Measurements from ENCODE around the gene TRIOBP.

Gene TRIOBP

DNA sequence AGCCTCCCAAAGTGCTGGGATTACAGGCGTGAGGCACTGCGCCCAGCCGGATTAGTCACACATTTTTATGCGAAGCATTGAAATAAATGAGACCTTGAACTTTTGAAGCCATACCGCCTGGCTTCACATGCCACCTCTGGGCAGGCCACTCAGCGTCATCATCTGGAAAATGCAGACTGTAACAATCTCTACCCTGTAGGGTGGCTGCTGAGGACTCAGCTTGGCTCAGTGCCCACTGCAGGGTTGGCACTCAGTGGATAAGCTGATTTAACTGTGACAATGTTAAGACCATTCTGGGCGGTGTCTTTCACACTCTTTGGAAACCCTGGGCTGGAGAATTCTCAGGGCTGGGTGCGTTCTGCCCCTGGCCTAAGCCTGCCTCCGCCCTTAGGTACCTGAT is 48.9 kb upstream of the TRIOBP start:
- no peak overlapping the region for H3K4me3 ChIP-seq (ENCODE audit: low read depth, low read length)
- POLR2A ChIA-PET, result interaction anchor here (0.7 to 2.7 kb wide), 2 partner anchors 10 to 28 kb away, joined by 4 to 18 read pairs; partner anchors contain the start of gene PDXP
- no peaks in the 10 kb centered on the region for H3K9me3 ChIP-seq (ENCODE audit: control insufficient read depth, insufficient read depth, low read depth, low read length)
- no peak overlapping the region for H3K27ac ChIP-seq (ENCODE audit: extremely low read depth, low read depth, low read length)
- H3K4me1 ChIP-seq (ENCODE audit: control insufficient read depth, insufficient read depth, low read length), result no peaks in the 10 kb centered on the region
- CTCF ChIA-PET, result interaction anchor here (1.0 to 1.6 kb wide), 4 partner anchors 10 to 109 kb away, joined by 4 to 6 read pairs (median 4); partner anchors contain the start of gene PDXP
- H3K36me3 ChIP-seq (ENCODE audit: control insufficient read depth in 2 of 2, insufficient read depth in 1 of 2, low read length in 2 of 2), result peaks cover 11 to 86% of the 10 kb centered on the region in 2 experiments; a peak in 2 of 3 replicates
- TF ChIP-seq MEIS1 (CRISPR knock-in tag; IDR thresholded peaks at IDR 0.05; ENCODE audit: borderline replicate concordance), result no peak
- peak; percentile 38; the same call in 1 of the 2 replicates for TF ChIP-seq SP7 (tag by site-specific recombination; IDR thresholded peaks at IDR 0.05)
- TF ChIP-seq, protein P1, sequence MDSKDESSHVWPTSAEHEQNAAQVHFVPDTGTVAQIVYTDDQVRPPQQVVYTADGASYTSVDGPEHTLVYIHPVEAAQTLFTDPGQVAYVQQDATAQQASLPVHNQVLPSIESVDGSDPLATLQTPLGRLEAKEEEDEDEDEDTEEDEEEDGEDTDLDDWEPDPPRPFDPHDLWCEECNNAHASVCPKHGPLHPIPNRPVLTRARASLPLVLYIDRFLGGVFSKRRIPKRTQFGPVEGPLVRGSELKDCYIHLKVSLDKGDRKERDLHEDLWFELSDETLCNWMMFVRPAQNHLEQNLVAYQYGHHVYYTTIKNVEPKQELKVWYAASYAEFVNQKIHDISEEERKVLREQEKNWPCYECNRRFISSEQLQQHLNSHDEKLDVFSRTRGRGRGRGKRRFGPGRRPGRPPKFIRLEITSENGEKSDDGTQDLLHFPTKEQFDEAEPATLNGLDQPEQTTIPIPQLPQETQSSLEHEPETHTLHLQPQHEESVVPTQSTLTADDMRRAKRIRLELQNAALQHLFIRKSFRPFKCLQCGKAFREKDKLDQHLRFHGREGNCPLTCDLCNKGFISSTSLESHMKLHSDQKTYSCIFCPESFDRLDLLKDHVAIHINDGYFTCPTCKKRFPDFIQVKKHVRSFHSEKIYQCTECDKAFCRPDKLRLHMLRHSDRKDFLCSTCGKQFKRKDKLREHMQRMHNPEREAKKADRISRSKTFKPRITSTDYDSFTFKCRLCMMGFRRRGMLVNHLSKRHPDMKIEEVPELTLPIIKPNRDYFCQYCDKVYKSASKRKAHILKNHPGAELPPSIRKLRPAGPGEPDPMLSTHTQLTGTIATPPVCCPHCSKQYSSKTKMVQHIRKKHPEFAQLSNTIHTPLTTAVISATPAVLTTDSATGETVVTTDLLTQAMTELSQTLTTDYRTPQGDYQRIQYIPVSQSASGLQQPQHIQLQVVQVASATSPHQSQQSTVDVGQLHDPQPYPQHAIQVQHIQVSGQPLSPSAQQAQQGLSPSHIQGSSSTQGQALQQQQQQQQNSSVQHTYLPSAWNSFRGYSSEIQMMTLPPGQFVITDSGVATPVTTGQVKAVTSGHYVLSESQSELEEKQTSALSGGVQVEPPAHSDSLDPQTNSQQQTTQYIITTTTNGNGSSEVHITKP (tag by site-specific recombination; IDR thresholded peaks at IDR 0.05), result 0 out of 2 replicates have a peak, but pooled peaks have one; percentile 10
- TF ChIP-seq ZNF600 (tag by site-specific recombination; IDR thresholded peaks at IDR 0.05), result 0 out of 2 replicates have a peak, but pooled peaks have one; percentile 29
- no peak for TF ChIP-seq PBX3 (CRISPR knock-in tag; IDR thresholded peaks at IDR 0.05)
- peak; percentile 46 for TF ChIP-seq KLF1 (tag by site-specific recombination; IDR thresholded peaks at IDR 0.05)

DNA sequence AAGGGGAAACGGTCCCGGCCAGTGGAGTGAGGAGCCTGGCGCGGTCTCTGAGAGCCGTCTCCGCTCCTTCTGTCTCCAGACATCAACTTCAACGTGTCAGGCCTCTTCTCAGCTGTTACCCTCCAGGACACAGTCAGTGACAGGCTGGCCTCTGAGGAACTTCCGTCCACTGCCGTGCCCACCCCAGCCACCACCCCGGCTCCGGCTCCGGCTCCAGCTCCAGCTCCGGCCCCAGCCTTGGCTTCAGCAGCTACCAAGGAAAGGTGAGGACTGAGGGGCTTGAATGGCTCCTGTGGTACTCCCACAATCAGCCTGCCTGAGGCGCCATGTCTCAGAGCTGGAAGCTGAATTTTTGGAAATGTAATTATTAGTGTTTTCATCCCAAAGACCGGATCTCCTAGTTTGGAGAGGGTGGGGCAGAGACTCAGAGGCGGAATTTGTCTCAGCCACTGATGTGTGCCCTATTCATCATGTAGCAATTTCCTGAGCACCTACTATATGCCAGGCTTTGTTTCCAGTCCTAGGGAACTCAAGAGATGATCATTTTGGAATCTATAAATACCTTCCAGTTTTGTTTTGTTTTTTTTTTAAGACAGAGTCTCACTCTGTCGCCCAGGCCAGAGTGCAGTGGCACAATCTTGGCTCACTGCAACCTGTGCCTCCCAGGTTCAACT is 46.2 kb upstream of the TRIOBP start:
- Histone ChIP-seq H3K36me3 (ENCODE audit: control insufficient read depth in 2 of 2, insufficient read depth in 1 of 2, low read length in 2 of 2) (peaks cover 11 to 75% of the 10 kb centered on the region in 2 experiments; a peak in 2 of 3 replicates), H3K27ac (ENCODE audit: extremely low read depth, low read depth, low read length) (no peak overlapping the region), H3K9me3 (ENCODE audit: control insufficient read depth, insufficient read depth, low read depth, low read length) (no peaks in the 10 kb centered on the region), H3K4me3 (ENCODE audit: low read depth, low read length) (no peak overlapping the region), H3K4me1 (ENCODE audit: control insufficient read depth, insufficient read depth, low read length) (no peaks in the 10 kb centered on the region)
- POLR2A ChIA-PET, result interaction anchor here (1.8 kb wide), 1 partner anchor 10 kb away, joined by 5 read pairs; no protein-coding TSS in a partner anchor
- CTCF ChIA-PET, result interaction anchor here (0.7 to 1.3 kb wide), 3 partner anchors 24 to 49 kb away, joined by 3 read pairs; no protein-coding TSS in a partner anchor
- TF ChIP-seq ZNF776 (tag by site-specific recombination; IDR thresholded peaks at IDR 0.05; ENCODE audit: borderline replicate concordance) (no peak), ZNF664 (tag by site-specific recombination; IDR thresholded peaks at IDR 0.05) (peak; percentile 76; the same call in 1 of the 2 replicates), ZBTB6 (tag by site-specific recombination; IDR thresholded peaks at IDR 0.05) (peak; percentile 84)

DNA sequence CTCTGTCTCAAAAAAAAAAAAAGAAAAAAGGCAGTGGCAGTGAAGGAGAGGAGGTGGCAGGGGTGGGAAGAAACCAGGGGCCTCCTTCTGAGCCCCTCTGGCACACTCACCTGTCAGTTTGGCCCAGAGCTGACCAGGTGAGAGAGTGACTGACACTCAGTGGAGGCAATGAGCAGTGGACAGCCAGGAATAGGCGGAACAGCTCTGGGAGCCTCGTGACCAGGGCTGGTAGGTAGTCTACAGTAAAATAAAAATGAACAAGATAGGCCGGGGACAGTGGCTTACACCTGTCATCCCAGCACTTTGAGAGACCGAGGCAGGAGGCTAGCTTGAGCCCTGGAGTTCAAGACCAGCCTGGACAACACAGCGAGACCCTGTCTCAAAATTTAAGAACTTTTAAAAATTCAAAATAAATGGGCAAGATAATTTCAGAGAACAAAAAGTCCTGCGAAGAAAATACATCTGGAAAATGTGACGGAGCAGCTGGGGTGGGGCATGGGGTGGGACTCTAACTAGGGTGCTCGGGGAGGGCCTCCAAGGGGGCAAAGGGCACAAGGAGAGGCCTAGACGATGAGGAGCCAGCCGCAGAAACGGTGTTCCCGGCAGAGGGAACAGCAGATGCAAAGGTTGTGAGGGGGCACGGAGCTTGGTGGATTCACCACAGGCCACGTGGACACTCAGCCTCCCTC is 42.1 kb upstream of the TRIOBP start:
- CTCF ChIA-PET, result interaction anchor here (0.7 to 1.9 kb wide), 3 partner anchors 12 to 36 kb away, joined by 3 to 16 read pairs (median 3); no protein-coding TSS in a partner anchor
- Histone ChIP-seq H3K4me1 (ENCODE audit: control insufficient read depth, insufficient read depth, low read length) (no peaks in the 10 kb centered on the region; the same call in 1 of the 2 replicates), H3K4me3 (ENCODE audit: low read depth, low read length) (no peak overlapping the region), H3K9me3 (ENCODE audit: control insufficient read depth, insufficient read depth, low read depth, low read length) (no peaks in the 10 kb centered on the region), H3K27ac (ENCODE audit: extremely low read depth, low read depth, low read length) (no peak overlapping the region), H3K36me3 (ENCODE audit: control insufficient read depth in 2 of 2, insufficient read depth in 1 of 2, low read length in 2 of 2) (peaks cover 5 to 44% of the 10 kb centered on the region in 2 experiments; a peak in 2 of 3 replicates)
- POLR2A ChIA-PET, result interaction anchor here (0.5 to 0.6 kb wide), 2 partner anchors 72 to 153 kb away, joined by 3 to 5 read pairs; partner anchors contain the start of gene GCAT
- TF ChIP-seq ZNF416 (tag by site-specific recombination; IDR thresholded peaks at IDR 0.05) (no peak), ZNF658 (tag by site-specific recombination; IDR thresholded peaks at IDR 0.05) (no peak), TCF7L2 (IDR thresholded peaks at IDR 0.05; ENCODE audit: borderline replicate concordance, low read depth, low read length) (no peak), ZNF184 (tag by site-specific recombination; IDR thresholded peaks at IDR 0.05) (no peak), ZNF704 (tag by site-specific recombination; IDR thresholded peaks at IDR 0.05) (no peak), ZNF350 (tag by site-specific recombination; IDR thresholded peaks at IDR 0.05) (no peak), MZF1 (tag by site-specific recombination; IDR thresholded peaks at IDR 0.05; ENCODE audit: borderline replicate concordance) (no peak), ZNF2 (tag by site-specific recombination; IDR thresholded peaks at IDR 0.05) (no peak), ZNF202 (tag by site-specific recombination; IDR thresholded peaks at IDR 0.05; ENCODE audit: borderline replicate concordance) (no peak), AEBP2 (tag by site-specific recombination; IDR thresholded peaks at IDR 0.05; ENCODE audit: borderline replicate concordance) (no peak), KLF7 (tag by site-specific recombination; IDR thresholded peaks at IDR 0.05; ENCODE audit: borderline replicate concordance) (no peak)

Data from HEK293 (cell line).